Caco-2 (cell line): ENCODE measurements around the gene DNASE2B. TPM values are rescaled to one million over a fixed set of nuclear protein-coding genes. Genes with fewer than 3 reads are reported as not detected.

Experiments used
- BruUV-seq: library from RNA; stranded (reverse); fragments of 400-500 nt; replicated peaks from 2 replicates; lab custom pipeline; 2021; lab: Mats Ljungman, UMichigan
- CTCF ChIA-PET: fragments of 300-600 bp; sonication (Branson Sonifier 250); formaldehyde crosslinking; loops from one replicate; lab custom pipeline; 2022; ENCODE audit warnings: antibody characterized with exemption; lab: Charles Lee
- POLR2A ChIA-PET: fragments of 300-600 bp; sonication (Branson Sonifier 250); formaldehyde crosslinking; loops from one replicate; lab custom pipeline; 2022; ENCODE audit warnings: antibody characterized with exemption; lab: Charles Lee
- DNase-seq, 2 experiments: peaks; one replicate each; pipeline versions ENCODE4 v3.0.0 to v3.0.0-alpha.2; 2020 to 2022
- H3K27me3 ChIP-seq: replicated peaks from 2 replicates; pipeline ENCODE4 v1.6.0; 2011; ENCODE audit warnings: low read length; ENCODE audit not compliant: control insufficient read depth, insufficient read depth
- H3K36me3 ChIP-seq: 2 replicates; pipeline ENCODE4 v1.5.1; 2011; ENCODE audit warnings: low read length; ENCODE audit not compliant: control insufficient read depth, insufficient read depth
- H3K4me1 ChIP-seq: fragments of 250-450 bp; sonication (Bioruptor Pico); 2 replicates; pipeline ENCODE4 v1.5.1; 2020; ENCODE audit warnings: mild to moderate bottlenecking
- H3K4me3 ChIP-seq: 2 replicates; pipeline ENCODE4 v1.5.1; 2011; ENCODE audit warnings: low read depth, mild to moderate bottlenecking, control low read depth, low read length
- H3K9me3 ChIP-seq: fragments of 250-450 bp; sonication (Bioruptor Pico); 2 replicates; pipeline ENCODE4 v1.5.1; 2020; ENCODE audit warnings: mild to moderate bottlenecking, moderate library complexity
- H3K27ac Mint-ChIP-seq: one replicate; pipeline ENCODE4 v1.8.0; 2022; ENCODE audit warnings: mixed read lengths; ENCODE audit not compliant: unreplicated experiment
- H3K27me3 Mint-ChIP-seq: one replicate; pipeline ENCODE4 v1.8.0; 2022; ENCODE audit warnings: mixed read lengths; ENCODE audit not compliant: insufficient read depth, unreplicated experiment
- H3K36me3 Mint-ChIP-seq: one replicate; pipeline ENCODE4 v1.8.0; 2022; ENCODE audit warnings: mild to moderate bottlenecking, mixed read lengths; ENCODE audit not compliant: insufficient read depth, unreplicated experiment
- H3K4me1 Mint-ChIP-seq: one replicate; pipeline ENCODE4 v1.8.0; 2022; ENCODE audit warnings: low read depth, mixed read lengths; ENCODE audit not compliant: unreplicated experiment
- H3K4me3 Mint-ChIP-seq: one replicate; pipeline ENCODE4 v1.8.0; 2022; ENCODE audit warnings: mild to moderate bottlenecking, moderate library complexity, mixed read lengths; ENCODE audit not compliant: unreplicated experiment
- H3K9me3 Mint-ChIP-seq: one replicate; pipeline ENCODE4 v1.8.0; 2022; ENCODE audit warnings: mixed read lengths; ENCODE audit not compliant: unreplicated experiment
- CTCF ChIP-seq, 2 experiments: fragments of 200-600 bp in 1 of 2; IDR thresholded peaks; 1 replicate in 1 of 2; 2 replicates in 1 of 2; pipeline versions ENCODE4 v1.5.1 to v1.8.0; 2011 to 2022; ENCODE audit warnings: antibody characterized with exemption in 1 of 2, control low read depth in 1 of 2, inconsistent platforms in 1 of 2, low read depth in 1 of 2, low read length in 1 of 2, mild to moderate bottlenecking in 1 of 2, moderate library complexity in 1 of 2; ENCODE audit not compliant: insufficient read depth in 1 of 2, severe bottlenecking in 1 of 2, unreplicated experiment in 1 of 2
- intact Hi-C: fragments of 100-400 bp; cut with micrococcal nuclease; formaldehyde crosslinking; loops from one replicate; pipeline ENCODE4 v1.10.0; 2022; ENCODE audit not compliant: unreplicated experiment
- total RNA-seq: library from RNA; stranded (reverse); gene quantifications from 2 replicates; pipeline ENCODE4 v1.2.3, GENCODE V29; 2022

The DNASE2B gene
- total RNA-seq, 1 experiment from 2014 or later: not detected

DNA sequence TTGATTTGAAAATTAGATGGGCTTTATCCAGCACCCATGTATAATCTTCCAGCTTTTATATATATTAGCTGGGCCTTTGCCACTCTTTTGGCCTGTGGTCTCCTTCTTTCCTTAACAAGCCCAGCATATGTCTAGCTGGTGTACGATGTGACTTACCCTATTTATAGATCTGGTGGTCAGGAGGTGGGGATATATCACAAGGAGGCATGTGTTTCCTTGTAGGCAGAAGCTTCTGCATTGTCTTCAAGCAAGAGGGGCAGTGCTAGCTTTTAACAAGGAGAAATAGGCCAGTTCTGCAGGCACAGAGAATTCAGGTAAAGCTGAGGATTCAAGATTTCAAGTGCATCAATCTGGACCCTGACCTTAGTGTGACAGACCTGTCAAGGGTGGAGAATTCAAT lies 38.0 kb upstream of the DNASE2B start:
- BruUV-seq: no TSS peak
- no peaks in the 10 kb centered on the region for H3K36me3 ChIP-seq
- intact Hi-C loops: no loop called here

DNA sequence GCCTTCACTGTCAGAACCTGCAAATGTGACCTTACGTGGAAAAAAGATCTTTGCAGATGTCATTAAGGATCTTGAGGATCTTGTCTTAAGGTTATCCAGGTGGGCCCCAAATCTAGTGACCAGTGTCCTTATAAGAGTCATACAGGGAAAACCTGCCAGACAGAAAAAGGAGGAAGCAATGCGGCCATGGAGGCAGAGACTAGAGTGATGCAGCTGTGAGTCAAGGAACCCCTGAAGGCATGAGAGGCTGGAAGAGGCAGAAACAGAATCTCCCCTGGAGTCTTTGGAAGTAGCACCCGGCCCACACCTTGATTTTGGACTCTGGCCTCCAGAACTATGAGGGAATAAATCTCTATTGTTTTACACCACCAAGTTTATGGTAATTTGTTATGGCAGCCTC lies 36.5 kb upstream of the DNASE2B start:
- Mint-ChIP-seq H3K4me3 (no peak overlapping the region), H3K36me3 (no peaks in the 10 kb centered on the region), H3K9me3 (no peaks in the 10 kb centered on the region), H3K27ac (no peak overlapping the region), H3K4me1 (no peaks in the 10 kb centered on the region), H3K27me3 (no peaks in the 10 kb centered on the region)
- intact Hi-C loops: no loop called here
- DNase-seq: no peak
- Histone ChIP-seq H3K4me3 (no peak overlapping the region), H3K4me1 (no peaks in the 10 kb centered on the region; the same call in 1 of the 2 replicates), H3K36me3 (no peaks in the 10 kb centered on the region), H3K9me3 (no peaks in the 10 kb centered on the region), H3K27me3 (no peaks in the 10 kb centered on the region)
- no TSS peak for BruUV-seq
- POLR2A ChIA-PET: no interaction called here
- no peak for TF ChIP-seq CTCF (IDR thresholded peaks at IDR 0.05; ENCODE audit: insufficient read depth in 1 of 2, low read depth in 1 of 2, low read length in 1 of 2, severe bottlenecking in 1 of 2, unreplicated experiment in 1 of 2)
- CTCF ChIA-PET: no interaction called here

More for the DNA sequence above, 38.0 kb upstream of the DNASE2B start:
- no peak for DNase-seq
- ChIA-PET CTCF (no interaction called here), POLR2A (no interaction called here)
- Mint-ChIP-seq H3K27ac (no peak overlapping the region), H3K27me3 (no peaks in the 10 kb centered on the region), H3K4me3 (no peak overlapping the region), H3K4me1 (no peaks in the 10 kb centered on the region), H3K9me3 (no peaks in the 10 kb centered on the region), H3K36me3 (no peaks in the 10 kb centered on the region)
- no peaks in the 10 kb centered on the region; the same call in 1 of the 2 replicates for H3K4me1 ChIP-seq
- no peak overlapping the region for H3K4me3 ChIP-seq
- TF ChIP-seq CTCF (IDR thresholded peaks at IDR 0.05; ENCODE audit: insufficient read depth in 1 of 2, low read depth in 1 of 2, low read length in 1 of 2, severe bottlenecking in 1 of 2, unreplicated experiment in 1 of 2): no peak
- H3K9me3 ChIP-seq: no peaks in the 10 kb centered on the region
- H3K27me3 ChIP-seq: no peaks in the 10 kb centered on the region

DNA sequence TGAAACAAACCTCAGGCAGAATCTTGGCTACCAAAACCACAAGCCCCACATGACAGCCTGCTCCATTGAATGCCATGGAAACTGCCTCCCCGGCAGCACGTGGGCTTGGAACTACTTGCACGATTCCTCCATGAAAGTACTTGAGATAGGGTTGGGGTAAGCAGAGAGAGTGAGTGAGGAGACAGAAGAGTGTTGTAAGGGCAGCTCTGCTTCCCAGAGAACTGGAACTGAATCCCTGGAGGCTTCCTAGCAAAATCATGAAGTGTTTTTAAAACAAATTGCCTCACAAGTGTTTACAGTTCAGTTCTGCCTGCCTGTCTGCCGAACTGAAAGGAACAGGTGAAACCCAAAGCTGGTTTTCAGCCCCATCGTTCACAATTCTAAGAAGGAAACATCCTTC lies 35.3 kb upstream of the DNASE2B start:
- intact Hi-C loops: no loop called here
- Mint-ChIP-seq H3K36me3 (no peaks in the 10 kb centered on the region), H3K4me1 (no peaks in the 10 kb centered on the region), H3K4me3 (no peak overlapping the region), H3K27ac (no peak overlapping the region), H3K27me3 (no peaks in the 10 kb centered on the region), H3K9me3 (no peaks in the 10 kb centered on the region)
- TF ChIP-seq CTCF (IDR thresholded peaks at IDR 0.05; ENCODE audit: insufficient read depth in 1 of 2, low read depth in 1 of 2, low read length in 1 of 2, severe bottlenecking in 1 of 2, unreplicated experiment in 1 of 2): no peak
- ChIA-PET CTCF (no interaction called here), POLR2A (no interaction called here)
- Histone ChIP-seq H3K27me3 (no peaks in the 10 kb centered on the region), H3K36me3 (no peaks in the 10 kb centered on the region), H3K4me3 (no peak overlapping the region), H3K9me3 (no peaks in the 10 kb centered on the region), H3K4me1 (no peaks in the 10 kb centered on the region; the same call in 1 of the 2 replicates)
- BruUV-seq: no TSS peak
- no peak for DNase-seq
